MM.1S (cell line): Measurements from ENCODE around the gene ZNF445.

Experiments
- DNase-seq: peaks from one replicate; pipeline ENCODE4 v3.0.0-alpha.2; 2015
- H2AFZ ChIP-seq: fragments of 300-600 bp; sonication (generic); 2 replicates; pipeline ENCODE4 v1.6.0; 2016; ENCODE audit warnings: antibody characterized with exemption, low read length
- H3F3A ChIP-seq: fragments of 300-600 bp; sonication (generic); 2 replicates; pipeline ENCODE4 v1.6.1; 2016; ENCODE audit warnings: mild to moderate bottlenecking, antibody characterized with exemption, low read length, moderate library complexity, mixed read lengths; ENCODE audit not compliant: insufficient read depth
- H3K27ac ChIP-seq: fragments of 300-600 bp; sonication (generic); 2 replicates; pipeline ENCODE4 v1.5.1; 2016; ENCODE audit warnings: mild to moderate bottlenecking, low read length
- H3K27me3 ChIP-seq: fragments of 300-600 bp; sonication (generic); replicated peaks from 2 replicates; pipeline ENCODE4 v1.6.0; 2016; ENCODE audit warnings: low read length; ENCODE audit not compliant: insufficient read depth
- H3K36me3 ChIP-seq: fragments of 300-600 bp; sonication (generic); replicated peaks from 2 replicates; pipeline ENCODE4 v1.6.1; 2016; ENCODE audit warnings: mild to moderate bottlenecking, low read length, mixed read lengths; ENCODE audit not compliant: insufficient read depth
- H3K4me1 ChIP-seq: fragments of 300-600 bp; sonication (generic); 2 replicates; pipeline ENCODE4 v1.6.1; 2016; ENCODE audit warnings: low read length, mixed read lengths
- H3K4me2 ChIP-seq: fragments of 300-600 bp; sonication (generic); 2 replicates; pipeline ENCODE4 v1.6.0; 2016; ENCODE audit warnings: low read depth, low read length
- H3K4me3 ChIP-seq: fragments of 300-600 bp; sonication (generic); 2 replicates; pipeline ENCODE4 v1.5.1; 2016; ENCODE audit warnings: low read length, mixed read lengths
- H3K79me2 ChIP-seq: fragments of 300-600 bp; sonication (generic); 2 replicates; pipeline ENCODE4 v1.6.1; 2016; ENCODE audit warnings: mixed run types, low read length, mixed read lengths
- H3K9ac ChIP-seq: fragments of 300-600 bp; sonication (generic); 2 replicates; pipeline ENCODE4 v1.6.1; 2016; ENCODE audit warnings: low read length, mixed read lengths
- H3K9me2 ChIP-seq: fragments of 300-600 bp; sonication (generic); replicated peaks from 2 replicates; pipeline ENCODE4 v1.6.1; 2016; ENCODE audit warnings: mild to moderate bottlenecking, low read length, mixed read lengths; ENCODE audit not compliant: insufficient read depth
- H3K9me3 ChIP-seq: fragments of 300-600 bp; sonication (generic); replicated peaks from 2 replicates; pipeline ENCODE4 v1.6.1; 2016; ENCODE audit warnings: mild to moderate bottlenecking, low read length, mixed read lengths; ENCODE audit not compliant: insufficient read depth
- H4K20me1 ChIP-seq: fragments of 300-600 bp; sonication (generic); 2 replicates; pipeline ENCODE4 v1.6.1; 2016; ENCODE audit warnings: mild to moderate bottlenecking, low read length, moderate library complexity, mixed read lengths; ENCODE audit not compliant: insufficient read depth
- CTCF ChIP-seq: fragments of 300-600 bp; sonication (generic); IDR thresholded peaks from 2 replicates; pipeline ENCODE4 v1.5.1; 2016; ENCODE audit warnings: antibody characterized with exemption, low read length, mixed read lengths
- EZH2 ChIP-seq: fragments of 300-600 bp; sonication (generic); optimal IDR thresholded peaks from 2 replicates; pipeline ENCODE3; 2017; ENCODE audit warnings: low read depth, mild to moderate bottlenecking, antibody characterized with exemption, low read length, mixed read lengths
- EZH2phosphoT487 ChIP-seq: fragments of 300-600 bp; sonication (generic); IDR thresholded peaks from 2 replicates; pipeline ENCODE4 v1.6.1; 2018; ENCODE audit warnings: antibody characterized with exemption, low read length

ZNF445 gene

DNA sequence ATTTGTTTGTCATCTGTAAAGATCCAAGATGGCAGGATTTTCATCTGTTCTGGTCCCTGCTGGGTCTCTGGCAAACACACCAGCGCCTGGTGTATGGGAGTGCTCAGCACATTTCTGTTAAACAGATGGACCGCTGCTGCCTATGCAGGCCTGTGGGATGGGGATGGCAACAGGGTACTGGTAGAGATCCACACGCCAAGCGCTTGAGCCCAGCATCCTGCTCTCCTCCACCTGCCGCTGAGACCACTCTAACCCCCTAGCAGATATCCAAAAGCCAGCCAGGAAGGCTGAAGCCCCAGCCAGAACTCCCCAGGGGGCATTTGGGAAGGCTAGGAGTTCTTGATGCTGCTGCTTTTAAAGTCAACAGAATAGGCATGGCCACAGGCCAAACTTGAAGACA, 31.7 kb downstream of the ZNF445 start:
- H3K36me3 ChIP-seq, result peaks cover 13% of the 10 kb centered on the region
- no peaks in the 10 kb centered on the region for H4K20me1 ChIP-seq
- H3K4me2 ChIP-seq, result no peak overlapping the region
- no peak for DNase-seq
- H3K9me3 ChIP-seq, result no peaks in the 10 kb centered on the region
- no peaks in the 10 kb centered on the region for H3K9me2 ChIP-seq
- H3K79me2 ChIP-seq, result no peaks in the 10 kb centered on the region
- no peak overlapping the region for H3K9ac ChIP-seq
- no peak overlapping the region for H2AFZ ChIP-seq
- no peak overlapping the region for H3K27ac ChIP-seq
- no peak for TF ChIP-seq EZH2phosphoT487
- TF ChIP-seq EZH2, result no peak
- TF ChIP-seq CTCF, result no peak
- H3K4me3 ChIP-seq, result no peak overlapping the region
- peaks cover under 1% of the 10 kb centered on the region; the same call in 1 of the 2 replicates for H3F3A ChIP-seq
- H3K27me3 ChIP-seq, result no peaks in the 10 kb centered on the region
- H3K4me1 ChIP-seq, result peaks cover 8% of the 10 kb centered on the region; the same call in 1 of the 2 replicates

GRCh38 chr3:44444896-44445691, 32.4 kb downstream of the ZNF445 start:
- Histone ChIP-seq H3K27ac (no peak overlapping the region), H3K9ac (no peak overlapping the region), H2AFZ (no peak overlapping the region), H3K4me3 (no peak overlapping the region), H4K20me1 (peaks cover 5% of the 10 kb centered on the region; the same call in 1 of the 2 replicates), H3K9me3 (no peaks in the 10 kb centered on the region), H3K4me2 (no peak overlapping the region), H3K27me3 (no peaks in the 10 kb centered on the region), H3K9me2 (no peaks in the 10 kb centered on the region), H3K36me3 (peaks cover 13% of the 10 kb centered on the region), H3F3A (peaks cover 7% of the 10 kb centered on the region), H3K4me1 (peaks cover 14% of the 10 kb centered on the region), H3K79me2 (no peaks in the 10 kb centered on the region)
- no peak for DNase-seq
- TF ChIP-seq EZH2phosphoT487 (no peak), CTCF (no peak), EZH2 (no peak)

- no peak for TF ChIP-seq CTCF
- no peak for TF ChIP-seq EZH2
- no peak for TF ChIP-seq EZH2phosphoT487
- Histone ChIP-seq H3K27me3 (no peaks in the 10 kb centered on the region), H3K4me2 (no peak overlapping the region), H3K79me2 (no peaks in the 10 kb centered on the region), H2AFZ (no peak overlapping the region), H3K9ac (no peak overlapping the region), H3K27ac (no peak overlapping the region), H3K4me3 (no peak overlapping the region), H3K36me3 (peaks cover 13% of the 10 kb centered on the region), H4K20me1 (peaks cover 5% of the 10 kb centered on the region; the same call in 1 of the 2 replicates), H3K4me1 (peaks cover 19% of the 10 kb centered on the region), H3F3A (peaks cover 12% of the 10 kb centered on the region), H3K9me3 (no peaks in the 10 kb centered on the region), H3K9me2 (no peaks in the 10 kb centered on the region)
- DNase-seq, result no peak
These were observed 33.0 kb downstream of the ZNF445 start for GRCh38 chr3:44444437-44444836.
